OCI-LY1 (cell line): ENCODE data around the gene KREMEN1.

Experiments used
- CTCF ChIP-seq: fragments of 200-600 bp; sonication (generic), shearing (Covaris generic); IDR thresholded peaks from 2 replicates; pipeline ENCODE4 v1.5.1; 2017; ENCODE audit warnings: mild to moderate bottlenecking, antibody characterized with exemption, low read length, moderate library complexity, mixed read lengths
- EZH2 ChIP-seq: fragments of 200-600 bp; sonication (generic), shearing (Covaris generic); IDR thresholded peaks from 2 replicates; pipeline ENCODE4 v1.8.0; 2017; ENCODE audit warnings: borderline replicate concordance, mixed run types, mild to moderate bottlenecking, antibody characterized with exemption, low read length, moderate library complexity, mixed read lengths

GRCh38 chr22:29093501-29094300 is 20.9 kb downstream of the KREMEN1 start:
- TF ChIP-seq EZH2 (no peak), CTCF (no peak)
